ENCODE results near the gene ELFN1.

DNA sequence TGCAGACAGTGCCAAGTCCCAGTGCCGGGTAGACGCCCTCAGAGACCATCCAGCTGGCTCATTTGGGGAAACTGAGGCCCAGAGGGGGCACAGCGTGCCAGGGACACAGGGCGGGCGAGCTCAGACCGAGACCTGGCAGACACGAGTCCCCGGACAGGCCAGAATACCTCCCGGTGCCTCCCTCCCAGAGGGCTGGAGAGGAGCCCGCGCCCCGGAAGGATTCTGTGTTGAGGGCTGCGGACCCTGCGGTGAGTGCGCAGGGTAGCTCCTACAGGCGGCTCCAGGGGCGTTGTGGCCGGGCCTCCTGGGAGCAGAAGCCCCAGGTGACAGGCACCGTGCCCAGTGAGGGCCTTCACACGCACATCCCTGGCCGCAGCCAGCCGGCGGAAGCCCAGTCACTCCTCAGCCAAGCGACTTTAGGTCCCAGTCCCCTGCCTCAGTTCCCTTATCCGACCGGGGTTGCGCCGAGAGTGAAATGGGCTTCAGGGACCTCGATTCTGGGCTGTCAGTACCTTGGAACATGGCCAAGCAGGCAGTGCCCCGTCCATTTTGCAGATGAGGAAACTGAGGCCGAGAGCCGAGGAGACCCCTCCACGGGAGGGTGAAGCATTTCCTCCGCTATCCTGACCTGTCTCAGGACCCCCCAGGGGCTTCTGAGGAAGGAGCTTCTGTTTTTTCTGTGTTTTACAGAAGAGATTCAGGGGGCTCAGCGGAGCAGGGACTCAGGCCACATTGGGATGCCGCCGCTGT is 73.6 kb downstream of the ELFN1 start:
- TF ChIP-seq, protein P1, sequence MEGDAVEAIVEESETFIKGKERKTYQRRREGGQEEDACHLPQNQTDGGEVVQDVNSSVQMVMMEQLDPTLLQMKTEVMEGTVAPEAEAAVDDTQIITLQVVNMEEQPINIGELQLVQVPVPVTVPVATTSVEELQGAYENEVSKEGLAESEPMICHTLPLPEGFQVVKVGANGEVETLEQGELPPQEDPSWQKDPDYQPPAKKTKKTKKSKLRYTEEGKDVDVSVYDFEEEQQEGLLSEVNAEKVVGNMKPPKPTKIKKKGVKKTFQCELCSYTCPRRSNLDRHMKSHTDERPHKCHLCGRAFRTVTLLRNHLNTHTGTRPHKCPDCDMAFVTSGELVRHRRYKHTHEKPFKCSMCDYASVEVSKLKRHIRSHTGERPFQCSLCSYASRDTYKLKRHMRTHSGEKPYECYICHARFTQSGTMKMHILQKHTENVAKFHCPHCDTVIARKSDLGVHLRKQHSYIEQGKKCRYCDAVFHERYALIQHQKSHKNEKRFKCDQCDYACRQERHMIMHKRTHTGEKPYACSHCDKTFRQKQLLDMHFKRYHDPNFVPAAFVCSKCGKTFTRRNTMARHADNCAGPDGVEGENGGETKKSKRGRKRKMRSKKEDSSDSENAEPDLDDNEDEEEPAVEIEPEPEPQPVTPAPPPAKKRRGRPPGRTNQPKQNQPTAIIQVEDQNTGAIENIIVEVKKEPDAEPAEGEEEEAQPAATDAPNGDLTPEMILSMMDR (IDR thresholded peaks at IDR 0.05) = no peak
- TF ChIP-seq POLR2AphosphoS5 (IDR thresholded peaks at IDR 0.05) (no peak), POLR2A (IDR thresholded peaks at IDR 0.05) (no peak)
